Left ventricle myocardium inferior (tissue), 1 donor: ENCODE results near the gene CREB5. TPM values are rescaled to one million over a fixed set of nuclear protein-coding genes. Genes with fewer than 3 reads are reported as not detected.

Experiments used
- DNase-seq: peaks from one replicate; pipeline ENCODE4 v3.0.0-alpha.2; 2020
- H3K27ac ChIP-seq: fragments of 200-600 bp; replicated peaks from 2 replicates; pipeline ENCODE4 v1.8.0; 2021
- H3K27me3 ChIP-seq: fragments of 200-600 bp; 2 replicates; pipeline ENCODE4 v1.8.0; 2021; ENCODE audit warnings: low read depth
- H3K36me3 ChIP-seq: fragments of 200-600 bp; 2 replicates; pipeline ENCODE4 v1.8.0; 2021
- H3K4me1 ChIP-seq: fragments of 200-600 bp; 2 replicates; pipeline ENCODE4 v1.8.0; 2021
- H3K4me3 ChIP-seq: fragments of 200-600 bp; 2 replicates; pipeline ENCODE4 v1.8.0; 2021; ENCODE audit warnings: mild to moderate bottlenecking, moderate library complexity
- H3K9me3 ChIP-seq: fragments of 200-600 bp; replicated peaks from 2 replicates; pipeline ENCODE4 v1.8.0; 2021
- CTCF ChIP-seq: fragments of 200-600 bp; IDR thresholded peaks from 2 replicates; pipeline ENCODE4 v1.8.0; 2021; ENCODE audit warnings: antibody characterized with exemption, mild to moderate bottlenecking, borderline replicate concordance
- intact Hi-C: fragments of 100-400 bp; cut with micrococcal nuclease; formaldehyde crosslinking; loops from one replicate; pipeline ENCODE4 v1.11.0; 2022
- total RNA-seq: library from RNA; stranded (reverse); fragmentation: NEBNext Ultra II Directional; extraction: Animal tissue kit (Norgen Biotek cat#: 25700); gene quantifications from one replicate; pipeline ENCODE4 v1.2.1, GENCODE V29; 2021
- donor health status: DM: no; HTN: yes; CAD: no; lungs with severe emphysema.

The CREB5 gene
- total RNA-seq, 1 donor from 2014 or later: 9.8 TPM

DNA sequence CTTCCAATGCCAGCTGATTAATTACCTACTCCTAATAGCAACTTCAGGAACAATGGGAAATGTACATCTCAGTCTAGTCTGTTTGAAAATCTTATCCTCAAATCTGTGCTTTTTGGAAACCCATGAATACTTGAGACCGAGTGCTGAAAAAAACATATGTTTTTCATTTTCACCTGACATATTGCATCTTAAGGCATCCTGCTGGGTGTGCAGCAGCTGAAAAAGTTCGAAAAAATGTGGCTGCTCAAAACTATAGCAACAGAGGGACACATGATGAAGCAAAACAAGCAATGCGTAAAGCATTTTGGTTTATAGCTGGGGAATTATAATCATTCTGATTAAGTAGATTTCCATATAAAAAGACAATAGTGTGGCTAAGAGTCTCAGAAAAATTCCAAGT is 218.0 kb downstream of the CREB5 start:
- Histone ChIP-seq H3K27me3 (no peaks in the 10 kb centered on the region), H3K36me3 (no peaks in the 10 kb centered on the region), H3K4me3 (no peak overlapping the region), H3K9me3 (no peaks in the 10 kb centered on the region), H3K27ac (no peak overlapping the region), H3K4me1 (peaks cover 50% of the 10 kb centered on the region)
- intact Hi-C loops: no loop called here
- no peak for TF ChIP-seq CTCF
- no peak for DNase-seq

GRCh38 chr7:28631995-28632394 is 219.7 kb downstream of the CREB5 start:
- no peak for TF ChIP-seq CTCF
- no peak overlapping the region for H3K4me3 ChIP-seq
- no peak overlapping the region for H3K27ac ChIP-seq
- H3K36me3 ChIP-seq: no peaks in the 10 kb centered on the region
- no peaks in the 10 kb centered on the region for H3K9me3 ChIP-seq
- H3K27me3 ChIP-seq: no peaks in the 10 kb centered on the region
- DNase-seq: no peak
- H3K4me1 ChIP-seq: peaks cover 35% of the 10 kb centered on the region
- intact Hi-C loops: no loop called here

GRCh38 chr7:28638914-28639313 is 226.6 kb downstream of the CREB5 start:
- TF ChIP-seq CTCF: no peak
- no peaks in the 10 kb centered on the region for H3K9me3 ChIP-seq
- no peak overlapping the region for H3K4me3 ChIP-seq
- no peak for DNase-seq
- H3K27me3 ChIP-seq: no peaks in the 10 kb centered on the region
- peaks cover 15% of the 10 kb centered on the region for H3K4me1 ChIP-seq
- intact Hi-C loops: no loop called here
- no peak overlapping the region for H3K27ac ChIP-seq
- no peaks in the 10 kb centered on the region for H3K36me3 ChIP-seq

- Histone ChIP-seq H3K36me3 (no peaks in the 10 kb centered on the region), H3K4me3 (no peak overlapping the region), H3K9me3 (no peaks in the 10 kb centered on the region), H3K27me3 (no peaks in the 10 kb centered on the region), H3K27ac (no peak overlapping the region), H3K4me1 (peaks cover 19% of the 10 kb centered on the region)
- no peak for TF ChIP-seq CTCF
- no peak for DNase-seq
- intact Hi-C loops: no loop called here
These were observed 227.7 kb downstream of the CREB5 start for GRCh38 chr7:28640001-28640400.

- H3K9me3 ChIP-seq: no peaks in the 10 kb centered on the region
- TF ChIP-seq CTCF: no peak
- H3K27me3 ChIP-seq: no peaks in the 10 kb centered on the region
- H3K27ac ChIP-seq: no peak overlapping the region
- intact Hi-C loops: no loop called here
- no peak for DNase-seq
- peaks cover 19% of the 10 kb centered on the region for H3K4me1 ChIP-seq
- no peak overlapping the region for H3K4me3 ChIP-seq
- no peaks in the 10 kb centered on the region for H3K36me3 ChIP-seq
These were observed 229.6 kb downstream of the CREB5 start for GRCh38 chr7:28641752-28642545.
